Mesenchymal stem cell (in vitro differentiated cells and primary cell): ENCODE results near the gene VAV2.

Experiments
- DNase-seq: peaks from one replicate; pipeline ENCODE4 v3.0.0-alpha.2; 2013
- H2AFZ ChIP-seq: one replicate; pipeline ENCODE4 v1.6.1; 2013; ENCODE audit warnings: low read depth, mild to moderate bottlenecking, control low read depth, inconsistent platforms, low read length, moderate library complexity
- H2AK5ac ChIP-seq: 2 replicates; pipeline ENCODE4 v1.6.1; 2013; ENCODE audit warnings: low read length, moderate library complexity, mild to moderate bottlenecking, inconsistent platforms; ENCODE audit not compliant: severe bottlenecking
- H2BK120ac ChIP-seq: one replicate; pipeline ENCODE4 v1.6.1; 2013; ENCODE audit warnings: low read depth, mild to moderate bottlenecking, inconsistent platforms, low read length, moderate library complexity
- H2BK12ac ChIP-seq, 2 experiments: one replicate each; pipeline ENCODE4 v1.6.1; 2013; ENCODE audit warnings: inconsistent platforms in 2 of 2, low read length in 2 of 2, mild to moderate bottlenecking in 2 of 2, moderate library complexity in 2 of 2, control low read depth in 1 of 2
- H2BK15ac ChIP-seq: one replicate; pipeline ENCODE4 v1.6.1; 2013; ENCODE audit warnings: mild to moderate bottlenecking, low read depth, inconsistent platforms; ENCODE audit not compliant: poor library complexity, severe bottlenecking
- H2BK5ac ChIP-seq: 2 replicates; pipeline ENCODE4 v1.6.1; 2013; ENCODE audit warnings: low read depth, mild to moderate bottlenecking, low read length, control low read depth, inconsistent platforms; ENCODE audit not compliant: poor library complexity, severe bottlenecking
- H3K14ac ChIP-seq, 2 experiments: one replicate each; pipeline ENCODE4 v1.6.1; 2013; ENCODE audit warnings: inconsistent platforms in 2 of 2, low read length in 2 of 2, control low read depth in 1 of 2, mild to moderate bottlenecking in 1 of 2, moderate library complexity in 1 of 2
- H3K18ac ChIP-seq, 2 experiments: one replicate each; pipeline ENCODE4 v1.6.1; 2013; ENCODE audit warnings: inconsistent platforms in 2 of 2, low read length in 2 of 2, control low read depth in 1 of 2, low read depth in 1 of 2, mild to moderate bottlenecking in 1 of 2
- H3K23ac ChIP-seq, 2 experiments: one replicate each; pipeline ENCODE4 v1.6.1; 2013; ENCODE audit warnings: inconsistent platforms in 2 of 2, low read length in 2 of 2, mild to moderate bottlenecking in 2 of 2, moderate library complexity in 2 of 2, control low read depth in 1 of 2
- H3K27ac ChIP-seq: 2 replicates; pipeline ENCODE4 v1.5.1; 2013; ENCODE audit warnings: mild to moderate bottlenecking, moderate library complexity, low read length, control low read depth, inconsistent platforms; ENCODE audit not compliant: poor library complexity, severe bottlenecking
- H3K27me3 ChIP-seq, 2 experiments: 2 replicates each; pipeline versions ENCODE4 v1.6.1 to v1.7.0; 2013; ENCODE audit warnings: low read length in 2 of 2, mild to moderate bottlenecking in 2 of 2, moderate library complexity in 2 of 2, control low read depth in 1 of 2, inconsistent platforms in 1 of 2; ENCODE audit not compliant: control insufficient read depth in 1 of 2, insufficient read depth in 1 of 2
- H3K36me3 ChIP-seq, 2 experiments: 2 replicates each; pipeline versions ENCODE4 v1.6.1 to v1.7.0; 2013; ENCODE audit warnings: low read length in 2 of 2, control low read depth in 1 of 2, inconsistent platforms in 1 of 2, low read depth in 1 of 2, mild to moderate bottlenecking in 1 of 2; ENCODE audit not compliant: insufficient read depth in 2 of 2, control insufficient read depth in 1 of 2
- H3K4ac ChIP-seq, 2 experiments: one replicate each; pipeline ENCODE4 v1.6.1; 2013; ENCODE audit warnings: inconsistent platforms in 2 of 2, low read length in 2 of 2, mild to moderate bottlenecking in 2 of 2, moderate library complexity in 2 of 2, control low read depth in 1 of 2, low read depth in 1 of 2
- H3K4me1 ChIP-seq: 2 replicates; pipeline ENCODE4 v1.6.1; 2013; ENCODE audit warnings: low read depth, low read length, control low read depth; ENCODE audit not compliant: control insufficient read depth, insufficient read depth
- H3K4me2 ChIP-seq: 2 replicates; pipeline ENCODE4 v1.6.1; 2013; ENCODE audit warnings: low read length, mild to moderate bottlenecking, inconsistent platforms; ENCODE audit not compliant: poor library complexity, severe bottlenecking
- H3K4me3 ChIP-seq, 2 experiments: 2 replicates each; pipeline versions ENCODE4 v1.5.1 to v1.7.0; 2013; ENCODE audit warnings: low read length in 2 of 2, mild to moderate bottlenecking in 2 of 2, control low read depth in 1 of 2, low read depth in 1 of 2; ENCODE audit not compliant: insufficient read depth in 1 of 2
- H3K79me1 ChIP-seq: replicated peaks from 2 replicates; pipeline ENCODE4 v1.6.1; 2013; ENCODE audit warnings: mild to moderate bottlenecking, control low read depth, low read length, inconsistent platforms; ENCODE audit not compliant: poor library complexity, severe bottlenecking
- H3K9ac ChIP-seq: 2 replicates; pipeline ENCODE4 v1.7.0; 2013; ENCODE audit warnings: mild to moderate bottlenecking, low read length, moderate library complexity
- H3K9me3 ChIP-seq: 2 replicates; pipeline ENCODE4 v1.7.0; 2013; ENCODE audit warnings: mild to moderate bottlenecking, low read length; ENCODE audit not compliant: control insufficient read depth
- H4K8ac ChIP-seq: one replicate; pipeline ENCODE4 v1.6.1; 2013; ENCODE audit warnings: inconsistent platforms, mild to moderate bottlenecking, low read length, moderate library complexity
- H4K91ac ChIP-seq: one replicate; pipeline ENCODE4 v1.6.1; 2013; ENCODE audit warnings: mild to moderate bottlenecking, low read length, inconsistent platforms
- WGBS: methylation state at CpG from one replicate; pipeline ENCODE4 v1.1.7; 2013; ENCODE audit warnings: mixed read lengths; 5-methylcytosine and 5-hydroxymethylcytosine counted together

Gene VAV2

DNA sequence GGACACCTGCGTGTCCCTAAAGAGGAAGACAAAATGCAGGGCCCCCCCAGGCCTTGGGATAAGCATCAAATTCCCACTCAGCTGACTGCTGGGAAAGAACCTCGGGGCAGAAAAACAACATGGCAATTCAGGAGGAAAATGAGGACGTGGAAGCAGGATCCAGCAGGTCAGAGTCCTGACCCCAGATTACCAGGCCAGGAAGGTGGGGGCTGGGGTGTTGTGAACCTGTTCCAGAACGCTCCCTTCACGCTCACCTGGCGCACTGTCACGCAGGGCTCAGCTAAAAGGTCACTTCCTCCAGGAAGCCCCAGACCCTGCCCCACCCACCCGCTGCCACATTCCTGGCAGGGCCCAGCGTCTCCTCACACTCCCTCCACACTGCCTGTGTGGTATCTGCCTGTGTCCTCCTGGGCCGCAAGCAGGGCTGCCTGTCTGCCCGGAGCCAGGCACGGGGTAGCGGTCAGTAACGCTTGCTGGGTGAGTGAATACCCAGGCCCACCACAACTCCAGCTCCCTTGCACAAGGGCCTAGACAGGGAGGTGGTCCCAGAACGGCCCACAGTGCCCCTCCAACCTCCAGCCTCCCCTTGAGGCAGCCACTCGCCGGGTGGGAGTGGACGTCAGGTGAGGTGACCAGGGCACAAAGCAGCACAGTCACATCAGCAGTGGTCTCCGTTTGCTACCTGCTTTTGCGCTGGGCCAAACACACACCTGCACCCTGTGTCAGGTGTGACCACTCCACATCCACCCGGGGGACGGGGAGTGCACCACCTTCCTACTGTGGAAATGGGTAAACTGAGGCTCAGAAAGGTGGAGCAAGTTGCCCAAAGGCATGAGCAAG is 18.1 kb downstream of the VAV2 start:
- Histone ChIP-seq H3K36me3 (peaks cover 0 to 48% of the 10 kb centered on the region in 2 experiments), H3K23ac (no peak overlapping the region), H3K4me1 (peaks cover 84% of the 10 kb centered on the region), H3K79me1 (peaks cover 1% of the 10 kb centered on the region), H2BK12ac (no peak overlapping the region), H2BK120ac (no peak overlapping the region), H3K14ac (no peak overlapping the region), H3K27me3 (no peaks in the 10 kb centered on the region), H2BK15ac (no peak overlapping the region), H3K4me2 (no peak overlapping the region), H3K4ac (peak overlapping the region in 1 of 2 experiments; percentile 18), H2AFZ (no peak overlapping the region), H3K27ac (no peak overlapping the region), H4K91ac (no peak overlapping the region), H2AK5ac (peak overlapping the region; percentile 22), H3K4me3 (no peak overlapping the region), H2BK5ac (no peak overlapping the region), H3K18ac (no peak overlapping the region), H3K9me3 (no peaks in the 10 kb centered on the region), H3K9ac (no peak overlapping the region), H4K8ac (no peak overlapping the region)
- DNase-seq = no peak
- 89% methylated on average over 22 of the region's 22 CpGs for WGBS

- Histone ChIP-seq H3K18ac (no peak overlapping the region), H4K91ac (no peak overlapping the region), H3K9me3 (no peaks in the 10 kb centered on the region), H3K14ac (no peak overlapping the region), H2BK12ac (no peak overlapping the region), H3K23ac (no peak overlapping the region), H2BK5ac (no peak overlapping the region), H3K4me3 (no peak overlapping the region), H3K79me1 (peaks cover 1% of the 10 kb centered on the region), H3K27ac (no peak overlapping the region), H3K36me3 (peaks cover 0 to 48% of the 10 kb centered on the region in 2 experiments), H3K9ac (no peak overlapping the region), H2AK5ac (peak overlapping the region; percentile 22), H3K4me1 (peaks cover 78% of the 10 kb centered on the region), H2BK15ac (no peak overlapping the region), H4K8ac (no peak overlapping the region), H3K4ac (peak overlapping the region in 1 of 2 experiments; percentile 15), H2AFZ (no peak overlapping the region), H2BK120ac (no peak overlapping the region), H3K4me2 (no peak overlapping the region), H3K27me3 (no peaks in the 10 kb centered on the region)
- DNase-seq = no peak
- 94% methylated on average over 24 of the region's 24 CpGs for WGBS
These were observed 18.9 kb downstream of the VAV2 start for GRCh38 chr9:133973111-133973790.

DNA sequence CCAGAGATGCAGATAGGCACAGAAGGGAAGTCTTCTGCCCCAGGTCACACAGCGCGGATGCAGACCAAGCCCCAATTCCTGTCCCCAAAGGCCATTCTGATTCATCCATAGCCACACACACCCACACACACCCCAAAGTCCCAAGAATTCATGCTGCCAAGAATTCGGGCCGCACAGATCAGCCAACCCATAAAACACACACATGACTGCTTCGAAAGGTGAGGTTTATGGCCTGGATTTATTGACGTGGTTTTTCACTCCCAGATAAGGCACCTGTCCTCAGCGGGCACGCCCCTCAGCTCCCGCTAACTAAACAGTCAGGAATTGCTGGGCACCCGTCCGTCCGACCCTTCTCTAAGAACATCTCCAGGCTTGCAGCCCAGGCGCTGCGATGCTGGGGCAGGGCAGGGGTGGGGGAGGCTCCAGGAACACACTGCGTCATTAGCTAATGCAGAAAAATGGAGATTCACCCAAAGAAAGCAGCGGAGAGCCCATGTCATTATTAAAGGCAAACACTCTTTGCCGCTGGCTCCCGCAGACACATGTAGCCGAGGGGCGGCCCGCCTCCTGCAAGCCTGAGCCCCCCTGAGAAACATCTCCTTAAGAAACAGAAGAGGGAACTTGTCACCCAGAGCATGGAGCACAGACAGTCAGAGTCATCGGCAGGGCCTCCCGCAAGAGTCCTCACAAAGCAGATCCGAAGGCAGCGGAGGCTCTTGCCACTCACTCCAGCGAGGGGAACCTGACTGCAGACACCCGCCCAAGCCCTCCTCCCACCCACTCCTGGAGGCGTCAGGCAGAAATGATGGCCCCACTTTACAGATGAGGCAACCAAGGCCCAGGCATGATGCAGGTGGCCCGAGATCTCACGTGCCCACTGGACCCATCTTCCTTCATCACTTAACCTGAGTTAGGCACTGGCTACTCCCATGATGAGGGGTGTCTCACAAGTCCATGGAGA is 19.9 kb downstream of the VAV2 start:
- H2AFZ ChIP-seq = no peak overlapping the region
- no peak overlapping the region for H3K27ac ChIP-seq
- no peaks in the 10 kb centered on the region for H3K9me3 ChIP-seq
- H3K9ac ChIP-seq = no peak overlapping the region
- H3K18ac ChIP-seq = no peak overlapping the region
- H4K91ac ChIP-seq = no peak overlapping the region
- H2BK5ac ChIP-seq = no peak overlapping the region
- no peak for DNase-seq
- 92% methylated on average over 30 of the region's 30 CpGs for whole genome bisulfite sequencing
- H3K36me3 ChIP-seq = peaks cover 0 to 38% of the 10 kb centered on the region in 2 experiments
- H2BK120ac ChIP-seq = no peak overlapping the region
- no peak overlapping the region for H3K4ac ChIP-seq
- no peak overlapping the region for H3K4me3 ChIP-seq
- no peak overlapping the region for H3K14ac ChIP-seq
- H2AK5ac ChIP-seq = no peak overlapping the region
- no peaks in the 10 kb centered on the region for H3K27me3 ChIP-seq
- no peak overlapping the region for H3K23ac ChIP-seq
- no peak overlapping the region for H2BK12ac ChIP-seq
- H4K8ac ChIP-seq = no peak overlapping the region
- no peak overlapping the region for H2BK15ac ChIP-seq
- peaks cover 1% of the 10 kb centered on the region for H3K79me1 ChIP-seq
- H3K4me2 ChIP-seq = no peak overlapping the region
- peaks cover 69% of the 10 kb centered on the region for H3K4me1 ChIP-seq
